ENCODE measurements around the gene WLS.
A peak's percentile ranks its signal among the peaks of the same experiment; 100 is the strongest.
"Not testable (repeated sequence)": the region's sequence is repeated elsewhere in the genome, so short reads cannot be mapped to it uniquely, and the experiment has no call there.

The WLS gene

DNA sequence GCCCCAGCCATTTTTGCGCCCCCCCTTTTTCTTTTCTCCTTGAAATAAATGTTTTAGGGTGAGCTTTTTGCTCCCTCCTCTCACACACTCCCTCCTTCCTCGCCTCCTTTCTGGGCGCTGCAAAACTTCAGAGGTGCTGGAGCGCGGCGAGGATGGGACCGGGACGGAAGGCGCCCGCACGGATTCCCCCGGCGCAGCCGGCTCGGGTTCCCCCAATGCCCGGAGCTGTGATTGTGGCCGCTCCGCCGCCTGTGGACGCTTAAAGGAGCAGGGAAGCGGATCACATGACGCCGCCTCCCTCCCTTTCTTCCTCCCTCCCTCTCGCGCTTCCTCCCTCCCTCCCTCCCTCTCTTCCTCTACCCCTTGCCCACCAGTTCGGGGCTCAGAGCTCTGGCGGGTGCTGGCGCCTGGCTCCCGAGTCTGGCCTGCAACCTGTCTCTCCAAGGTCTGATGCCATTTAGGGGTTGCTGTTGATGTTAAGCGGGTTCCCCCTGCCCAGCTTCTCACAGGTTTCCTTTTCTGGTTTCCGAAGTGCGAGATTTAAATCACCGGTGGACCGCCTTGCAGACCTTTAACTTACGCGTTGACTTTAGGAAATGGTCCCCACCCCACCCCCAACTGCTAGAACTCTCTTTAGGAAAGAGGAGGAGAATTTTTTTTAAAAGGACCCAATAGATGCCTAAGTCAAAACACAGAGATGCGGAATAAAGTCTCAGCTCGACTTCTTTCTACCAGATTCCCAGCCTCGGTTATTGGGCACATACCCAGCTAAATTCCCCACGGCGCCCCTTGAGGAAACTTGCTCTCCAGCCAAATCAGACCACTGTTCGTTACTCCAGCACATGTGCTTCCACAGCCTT is at the start of gene WLS:
WLS (minus strand) TSS at position 235 of the 860 bp plus-strand sequence; CDS start at position 11, 224 bp downstream.
- FAIRE-seq, result peak; percentile 85

DNA sequence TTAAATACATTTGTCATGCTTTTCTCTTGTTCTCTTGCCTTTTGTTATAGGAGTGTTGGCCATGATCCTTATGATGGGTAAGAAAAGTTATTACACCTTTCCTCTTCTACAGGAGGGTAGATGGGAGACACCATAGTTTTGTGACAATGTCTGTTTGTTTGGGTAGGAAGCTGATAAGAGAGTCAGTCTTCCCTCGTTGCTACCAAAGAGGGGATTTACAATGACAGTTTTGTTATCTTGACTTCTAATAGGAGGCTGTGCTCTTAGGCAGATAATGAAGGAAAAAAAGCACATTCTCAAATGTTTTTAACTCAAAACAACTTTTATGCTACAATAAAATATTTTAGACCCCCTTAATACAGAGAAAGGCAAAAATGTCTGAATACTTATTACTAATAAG is 48.0 kb upstream of the WLS start:
- no peak for FAIRE-seq

DNA sequence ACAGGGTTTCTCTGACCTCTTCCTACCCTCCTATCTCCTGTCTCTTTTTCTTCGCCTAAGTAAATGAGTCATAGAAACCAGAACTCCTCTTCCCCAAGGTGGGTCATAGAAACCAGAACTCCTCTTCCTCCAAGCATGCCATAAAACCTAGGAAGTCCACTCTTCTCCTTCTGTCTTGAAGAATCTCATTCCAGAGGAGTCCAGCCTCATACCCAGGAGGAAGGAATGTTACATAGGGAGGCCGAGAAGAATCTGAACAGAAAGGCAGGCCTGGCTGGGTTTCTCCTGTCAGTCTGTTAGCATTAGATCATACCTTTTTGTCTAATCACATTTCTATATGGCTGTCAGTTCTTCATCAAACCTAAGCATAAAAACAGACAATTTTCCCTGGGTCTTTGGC is 47.5 kb upstream of the WLS start:
- no peak for FAIRE-seq

DNA sequence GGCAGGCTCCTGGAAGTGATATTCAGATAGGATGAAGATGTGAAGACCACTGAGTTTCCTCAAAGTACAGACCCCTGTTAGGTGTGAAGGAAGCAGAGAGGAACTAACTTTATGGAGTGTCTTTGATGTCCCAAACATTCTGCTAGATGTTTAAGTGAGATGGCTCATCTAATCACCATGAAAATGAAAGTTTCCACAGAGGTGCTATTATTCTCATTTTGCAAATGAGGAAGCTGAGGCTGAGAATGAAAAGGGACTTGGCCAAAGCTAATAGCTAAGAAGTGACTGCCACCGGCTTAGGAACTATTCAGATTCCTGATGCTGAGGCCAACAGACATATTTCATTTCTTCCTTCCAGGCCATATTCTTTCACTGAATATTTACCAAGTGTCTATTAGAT is 45.9 kb upstream of the WLS start:
- FAIRE-seq, result no peak

DNA sequence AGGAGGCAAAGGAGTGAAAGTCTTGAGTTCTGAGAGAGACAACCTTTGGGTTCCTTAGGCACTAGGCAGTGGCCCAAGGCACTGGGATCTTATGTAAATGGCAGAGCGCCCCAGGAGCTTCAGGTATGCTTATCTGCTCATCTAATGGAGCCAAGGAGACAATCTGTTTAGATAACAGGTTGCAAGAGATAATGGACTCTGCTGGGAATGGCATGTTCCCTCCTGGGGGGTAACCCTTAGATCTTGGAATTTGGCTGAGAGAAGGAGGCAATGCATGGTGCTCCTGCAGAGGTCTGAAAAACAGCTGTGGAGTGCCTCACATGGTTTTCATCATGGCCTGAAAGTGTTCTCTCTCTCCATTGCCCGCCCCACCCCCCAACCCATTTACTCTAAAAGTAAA is 44.1 kb upstream of the WLS start:
- FAIRE-seq, result no peak

DNA sequence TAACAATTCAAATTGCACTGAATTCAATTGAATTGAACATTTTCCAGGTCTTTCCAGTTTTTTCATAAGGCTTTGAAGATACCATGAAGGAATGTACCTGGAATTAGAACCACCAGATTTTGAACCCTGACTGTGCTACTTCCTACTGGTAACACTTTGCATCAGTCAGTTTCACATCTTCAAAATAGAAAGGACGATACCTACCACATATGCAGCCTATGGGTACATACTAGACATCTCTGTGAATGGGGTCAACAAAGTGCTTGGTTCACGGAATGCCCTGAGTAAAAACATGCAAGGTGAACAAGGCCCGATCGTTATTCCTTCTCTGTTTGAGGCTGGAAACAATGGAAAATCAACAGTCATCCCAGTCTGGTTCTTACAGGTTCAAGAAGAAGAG is 41.2 kb upstream of the WLS start:
- FAIRE-seq, result no peak

DNA sequence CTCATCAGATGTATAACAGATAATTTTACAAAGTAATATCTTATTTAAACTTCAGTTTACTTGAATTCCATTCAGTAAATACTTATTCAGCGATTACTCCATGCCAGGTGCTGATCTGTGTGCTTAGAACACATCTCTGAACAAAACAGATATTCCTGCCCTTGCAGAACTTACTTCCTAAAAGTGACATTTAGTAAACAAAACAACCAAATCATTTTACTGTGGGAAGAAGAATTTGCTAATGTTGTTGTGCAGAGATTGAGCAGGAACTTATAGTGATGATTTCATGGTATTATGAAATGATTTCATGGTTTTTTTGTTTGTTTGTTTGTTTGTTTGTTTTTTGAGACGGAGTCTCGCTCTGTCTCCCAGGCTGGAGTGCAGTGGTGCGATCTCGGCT is 39.3 kb upstream of the WLS start:
- peak; percentile 84 for FAIRE-seq

DNA sequence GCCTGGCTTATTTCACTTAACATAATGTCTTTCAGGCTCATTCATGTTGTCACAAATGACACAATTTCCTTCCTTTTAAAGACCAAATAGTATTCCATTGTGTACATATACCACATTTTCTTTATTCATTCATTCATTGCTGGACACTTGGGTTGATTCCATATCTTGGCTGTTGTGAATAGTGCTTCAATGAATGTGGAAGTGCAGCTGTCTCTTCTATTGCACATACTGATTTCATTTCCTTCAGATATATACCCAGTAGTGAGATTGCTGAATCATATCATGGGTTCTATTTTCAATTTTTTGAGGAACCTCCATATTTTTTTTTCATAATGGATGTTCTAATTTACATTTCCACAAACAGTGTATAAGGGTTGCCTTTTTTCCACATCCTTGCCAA is 38.6 kb upstream of the WLS start:
- no peak for FAIRE-seq

DNA sequence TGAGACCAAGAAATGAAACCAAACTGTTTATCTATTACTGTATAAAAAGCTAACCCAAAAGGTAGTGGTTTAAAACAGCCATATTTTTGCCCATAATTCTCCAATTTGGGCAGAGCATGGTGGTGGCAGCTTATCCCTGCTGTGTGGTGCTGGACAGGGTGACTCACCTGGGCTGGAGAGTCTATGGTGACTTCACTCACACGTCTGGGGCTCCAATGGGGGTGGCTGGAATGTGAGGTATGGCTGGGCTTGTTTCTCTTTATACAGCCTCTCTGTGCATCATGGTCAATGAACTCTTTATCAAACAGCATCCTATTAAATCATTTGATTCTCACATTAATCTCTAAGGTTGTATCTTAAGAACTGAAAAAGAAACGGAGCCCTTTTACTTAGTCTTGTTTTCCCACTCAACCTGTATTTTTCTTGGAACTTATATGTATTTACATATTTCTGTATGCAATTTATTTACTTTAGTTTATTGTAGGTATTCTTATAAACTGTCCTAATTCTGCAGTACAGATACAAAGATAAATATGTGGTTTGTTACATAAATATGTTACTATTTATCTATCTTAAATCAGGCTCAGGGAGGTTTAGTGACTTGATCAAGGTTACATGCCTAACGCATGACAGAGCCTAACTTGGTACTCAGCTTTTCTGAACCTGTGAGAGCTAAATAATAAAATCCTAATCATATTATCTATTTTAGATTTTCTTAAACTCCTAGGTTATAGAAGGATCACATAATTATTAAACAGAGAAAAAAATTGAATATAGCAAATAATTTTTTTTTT is 37.5 kb upstream of the WLS start:
- FAIRE-seq, result peak; percentile 62

DNA sequence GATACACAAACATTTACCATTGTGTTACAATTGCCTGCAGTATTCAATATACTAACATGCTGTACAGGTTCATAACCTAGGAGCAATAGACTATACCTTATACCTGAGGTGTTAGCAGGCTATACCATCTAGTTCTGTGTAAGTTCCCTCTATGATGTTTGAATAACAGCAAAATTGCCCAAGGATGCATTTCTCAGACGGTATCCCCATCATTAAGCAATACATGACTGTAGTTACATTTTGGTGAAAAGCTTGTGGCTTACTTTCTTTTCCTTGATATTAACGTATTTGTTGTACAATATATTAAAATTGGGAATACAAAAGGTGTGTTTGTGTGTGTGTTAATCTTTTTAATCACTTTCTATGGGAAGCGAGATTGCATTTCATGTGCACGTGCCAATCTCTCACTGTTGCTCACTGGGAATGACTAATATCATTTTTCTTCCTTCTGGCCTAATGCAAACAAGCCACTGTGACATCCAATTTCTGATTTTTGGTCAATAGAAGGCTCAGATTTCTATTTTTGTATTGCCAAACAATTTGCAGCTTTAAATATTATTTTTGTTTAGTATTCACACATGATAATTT is 36.7 kb upstream of the WLS start:
- no peak for FAIRE-seq

DNA sequence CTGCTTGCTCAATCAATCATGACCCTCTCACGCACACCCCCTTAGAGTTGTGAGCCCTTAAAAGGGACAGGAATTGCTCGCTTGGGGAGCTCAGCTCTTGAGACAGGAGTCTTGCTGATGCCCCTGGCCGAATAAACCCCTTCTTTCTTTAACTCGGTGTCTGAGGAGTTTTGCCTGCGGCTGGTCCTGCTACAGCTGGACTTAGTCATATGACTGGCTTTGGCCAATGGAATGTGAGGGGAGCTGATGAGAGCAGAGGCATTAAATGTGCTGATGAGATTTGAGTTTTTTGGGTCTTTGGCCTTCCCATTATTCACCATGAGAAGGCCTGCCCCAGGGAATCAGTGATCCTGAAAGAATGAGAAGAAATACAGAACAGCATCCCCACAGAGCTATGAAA is 24.5 kb upstream of the WLS start:
- FAIRE-seq, result not testable (repeated sequence)

DNA sequence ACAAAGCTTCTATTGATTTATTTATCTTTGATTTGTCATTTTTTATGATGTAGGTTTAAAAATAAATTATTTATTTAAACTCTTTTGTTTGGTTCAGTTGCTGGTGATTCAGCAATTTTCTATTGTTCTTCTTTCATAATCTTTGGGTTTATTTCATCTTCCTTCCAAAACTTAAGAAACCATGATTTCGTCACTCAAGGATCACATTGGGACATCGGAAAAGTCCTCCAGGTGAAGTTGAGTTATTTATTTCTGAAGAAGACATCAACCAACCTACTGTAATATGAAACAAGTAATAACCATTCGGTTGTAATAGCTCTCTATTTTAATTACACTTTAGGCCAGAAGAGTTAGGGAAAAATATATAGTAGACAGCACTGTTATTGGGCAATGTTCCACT is 23.0 kb upstream of the WLS start:
- peak; percentile 74 for FAIRE-seq

DNA sequence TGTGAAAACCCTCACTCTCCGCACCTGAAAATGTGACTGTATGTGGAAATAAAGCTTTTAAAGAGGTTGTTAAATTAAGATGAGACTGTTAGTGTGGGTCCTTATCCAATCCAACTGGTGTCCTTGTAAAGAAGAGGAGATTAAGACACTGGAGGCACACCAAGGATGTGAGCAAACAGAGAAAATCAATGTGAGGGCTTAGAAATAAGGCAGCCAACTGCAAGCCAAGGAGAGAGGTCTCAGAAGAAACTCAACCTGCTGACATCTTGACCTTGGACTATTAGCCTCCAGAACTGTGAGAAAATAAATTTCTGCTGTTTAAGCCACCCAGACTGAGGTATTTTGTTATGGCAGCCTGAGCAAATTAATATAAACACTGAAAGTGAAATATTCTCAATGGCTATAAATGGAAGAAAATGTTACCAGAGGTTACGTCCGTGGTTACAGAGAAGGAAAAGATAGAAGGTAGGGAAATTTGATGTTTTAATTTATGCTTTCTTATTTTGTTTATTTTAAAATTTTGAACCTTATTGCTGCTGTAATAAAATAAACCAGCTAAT is 22.4 kb upstream of the WLS start:
- no peak for FAIRE-seq

DNA sequence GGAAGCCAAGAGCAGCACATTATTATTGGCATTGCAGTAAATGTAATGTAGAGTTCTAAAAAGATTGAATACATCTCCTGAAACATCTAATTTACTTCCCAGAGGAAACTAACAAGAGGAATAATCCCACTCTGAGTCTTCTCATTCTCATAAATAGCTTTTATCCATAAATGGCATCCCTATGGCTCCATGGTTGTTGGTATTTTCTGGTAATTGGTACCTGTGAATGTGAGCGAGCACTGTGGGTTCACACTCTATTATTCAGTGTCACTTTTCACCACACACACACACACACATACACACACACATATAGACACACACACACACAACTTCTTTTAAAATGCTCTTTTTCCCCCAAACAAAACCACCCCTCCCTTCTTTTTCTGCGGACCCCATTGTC is 4.7 kb upstream of the WLS start:
- no peak for FAIRE-seq

DNA sequence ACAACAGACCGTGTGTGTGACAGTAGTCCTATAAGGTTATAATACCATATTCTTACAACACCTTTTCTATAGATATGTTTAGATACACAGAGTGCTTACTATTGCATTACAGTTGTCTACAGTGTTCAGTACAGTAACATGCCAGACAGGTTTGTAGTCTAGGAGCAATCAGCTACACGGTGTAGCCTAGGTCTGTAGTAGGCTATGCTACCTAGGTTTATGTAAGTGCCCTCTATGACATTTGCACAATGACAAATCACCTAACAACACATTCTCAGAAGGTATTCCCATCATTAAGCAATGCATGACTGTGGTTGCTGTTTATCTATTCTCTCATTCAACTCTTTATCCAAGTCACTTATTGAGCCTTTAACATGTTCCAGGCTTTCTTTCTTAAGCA is 1.8 kb upstream of the WLS start:
- FAIRE-seq, result no peak

DNA sequence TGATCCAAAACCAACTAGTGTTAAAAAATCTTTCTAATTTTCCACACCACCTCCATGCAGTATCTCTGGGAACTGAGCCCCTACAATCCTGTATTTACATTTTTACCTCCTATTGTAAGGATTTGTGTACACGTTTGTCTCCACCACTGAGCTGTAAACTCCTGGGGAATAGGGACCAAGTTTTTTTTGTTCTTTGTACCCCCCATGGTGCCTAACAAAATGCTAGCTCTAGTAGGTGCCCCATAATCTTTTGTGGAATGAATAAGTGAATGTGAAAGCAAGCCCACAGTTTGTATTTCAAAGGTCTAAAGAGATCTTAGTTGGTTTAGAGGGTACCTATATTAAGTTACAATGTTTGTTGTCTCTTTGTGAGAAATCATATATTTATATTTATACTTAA is 879 bp upstream of the WLS start:
- FAIRE-seq, result no peak

DNA sequence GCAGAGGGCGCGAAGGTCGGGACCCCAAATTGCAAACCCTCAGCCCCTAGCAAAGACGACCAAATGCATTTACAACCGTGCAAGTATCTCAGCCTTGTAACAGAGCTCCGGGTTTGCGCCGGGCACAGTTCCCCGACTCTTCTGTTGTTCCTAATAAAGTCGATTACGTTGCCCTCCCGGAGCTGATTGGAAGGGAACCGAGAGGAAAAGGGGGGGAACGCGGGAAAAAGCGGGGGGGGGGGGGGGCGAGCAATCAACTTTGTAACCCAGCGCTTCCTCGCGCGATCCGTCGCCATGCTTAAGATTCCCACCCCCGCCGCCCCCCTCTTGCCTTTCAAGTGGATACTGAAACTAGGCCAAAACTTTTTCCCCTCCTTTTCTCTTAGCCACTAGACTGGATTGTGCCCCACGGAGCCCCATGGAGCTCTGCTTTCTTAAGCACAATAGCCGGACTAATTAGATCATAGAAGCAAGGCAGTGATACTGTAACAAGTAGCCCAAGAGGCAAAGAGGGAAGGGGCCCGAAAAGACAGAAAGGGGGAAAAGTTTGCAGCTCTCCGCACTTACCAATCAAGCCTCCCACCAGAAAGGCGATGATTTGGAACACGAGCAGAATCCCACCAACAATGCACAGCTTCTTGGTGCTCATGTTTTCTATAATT is 565 bp downstream of the WLS start:
- FAIRE-seq, result no peak

DNA sequence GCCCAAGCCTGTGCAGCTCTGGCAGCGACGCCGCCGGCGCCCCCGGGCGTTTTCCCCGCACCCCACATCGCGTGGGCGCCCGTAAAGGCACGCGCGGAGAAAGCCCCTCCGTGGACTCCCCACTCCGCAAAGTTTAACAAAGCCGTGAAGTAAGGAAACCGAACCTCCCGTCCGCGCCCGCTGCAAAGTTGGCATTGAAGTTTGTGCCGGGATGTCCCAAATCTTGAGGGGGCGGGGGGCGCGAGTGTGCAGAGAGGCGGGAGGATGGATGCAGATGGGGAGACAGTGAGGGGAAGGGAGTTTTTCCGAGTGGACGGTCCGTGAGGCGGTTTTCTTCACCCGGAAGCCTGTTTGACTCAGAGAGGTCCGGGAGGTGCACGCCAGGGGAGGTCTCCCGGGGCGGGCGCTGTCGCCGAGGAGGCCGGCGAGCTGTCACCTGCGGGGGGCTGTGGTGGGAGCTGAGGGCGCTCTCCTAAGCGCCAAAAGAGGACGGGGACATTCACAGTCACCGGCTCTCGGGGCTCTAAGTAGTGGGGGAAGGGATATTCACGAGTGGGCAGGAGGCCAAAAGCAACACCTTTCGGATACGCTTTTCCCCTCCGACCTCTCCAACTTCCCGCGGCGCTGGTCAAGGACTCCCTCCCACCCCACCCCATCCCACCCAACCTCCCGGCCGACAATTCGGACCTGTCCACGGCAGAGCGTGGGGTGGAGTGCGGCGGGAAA is 1.3 kb downstream of the WLS start:
- FAIRE-seq, result no peak

DNA sequence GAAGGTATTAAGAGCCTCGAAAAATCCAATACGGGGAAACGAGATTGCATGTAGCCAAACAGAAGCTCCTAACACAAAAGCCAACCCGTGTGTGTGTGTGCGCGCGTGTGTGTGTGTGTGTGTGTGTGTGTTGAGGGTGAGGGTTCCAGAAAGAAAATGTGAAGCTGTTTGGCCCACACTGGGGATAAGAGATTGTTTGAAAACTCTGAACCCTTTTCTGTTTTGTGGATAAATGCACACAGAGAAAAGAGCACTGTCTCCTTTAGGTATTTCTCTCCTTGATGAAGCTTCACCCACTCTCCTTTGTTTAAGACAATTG is 1.9 kb downstream of the WLS start:
- FAIRE-seq, result no peak

DNA sequence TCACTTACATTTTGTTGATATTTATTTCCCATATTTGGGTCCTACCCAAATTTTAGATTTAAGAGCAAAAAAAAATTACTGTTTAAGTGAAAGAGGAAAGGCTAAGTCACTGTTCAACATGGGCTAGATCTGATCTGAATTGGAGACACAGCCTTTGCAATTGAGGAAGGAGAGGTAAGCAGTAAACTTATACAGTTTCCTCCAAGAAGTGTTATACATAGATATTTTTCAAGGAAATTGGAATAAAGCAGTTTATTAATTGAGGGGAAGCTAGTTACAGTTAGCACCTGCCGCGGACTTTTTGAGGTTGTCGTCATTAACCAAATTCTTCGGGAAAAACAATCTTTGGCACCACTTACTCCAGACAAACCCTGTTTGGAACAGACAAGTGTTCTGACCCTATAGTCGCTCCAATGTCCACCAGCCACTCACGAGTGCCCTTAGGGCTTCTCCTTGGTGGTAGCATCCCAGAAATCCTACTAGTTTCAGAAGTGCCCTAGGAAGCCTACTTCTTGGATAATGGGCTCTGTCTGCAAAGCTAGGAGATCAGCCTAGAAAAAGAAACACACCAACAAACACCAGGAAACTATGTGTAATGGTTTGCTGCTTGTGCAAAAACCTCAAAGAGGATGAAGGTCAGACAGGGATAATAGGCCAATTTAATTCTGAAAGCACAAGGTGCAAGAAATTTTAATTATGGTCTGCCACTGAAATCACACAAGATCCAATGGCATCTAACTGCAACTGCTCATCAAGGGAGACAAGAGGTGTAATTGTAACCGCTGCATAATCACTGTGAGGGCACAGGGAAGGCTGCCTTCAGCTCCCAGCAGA is 2.5 kb downstream of the WLS start:
- FAIRE-seq, result peak; percentile 91

DNA sequence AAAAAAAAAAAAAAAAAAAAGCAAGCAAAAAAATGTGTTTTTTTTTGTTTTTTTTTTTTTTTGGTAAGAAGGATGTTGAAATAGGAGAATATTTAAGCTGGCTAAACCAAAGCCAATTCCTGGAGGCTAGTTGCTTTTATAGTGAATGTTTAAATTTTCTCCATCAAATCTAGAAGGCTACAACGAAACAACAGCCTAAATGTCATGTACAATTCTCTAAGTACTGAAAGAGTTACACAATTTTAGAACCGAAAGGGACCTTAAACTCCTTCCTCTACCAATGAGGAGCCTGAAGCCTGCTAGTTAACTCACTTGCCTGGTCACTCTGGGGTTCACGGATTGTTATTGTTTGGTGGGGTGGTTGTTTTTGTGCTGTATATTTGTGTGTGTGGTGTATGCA is 3.5 kb downstream of the WLS start:
- FAIRE-seq, result no peak

DNA sequence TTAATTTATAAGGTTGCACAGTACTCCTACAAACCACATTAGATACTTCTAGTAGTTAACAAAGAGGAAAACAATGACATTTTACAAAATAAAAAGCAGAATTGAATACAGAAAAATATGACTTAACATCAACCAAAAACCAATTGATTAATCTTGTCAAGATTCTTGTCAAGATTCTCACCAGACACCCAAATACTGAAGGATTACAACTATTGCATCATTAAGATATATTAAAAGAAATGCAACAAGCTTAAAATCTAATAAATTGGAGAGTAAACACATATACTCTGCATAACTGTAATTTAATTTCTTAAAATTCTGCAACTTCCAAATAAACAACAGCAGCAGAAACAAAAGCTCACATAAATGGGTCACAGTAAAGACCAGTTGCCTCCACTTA is 4.7 kb downstream of the WLS start:
- no peak for FAIRE-seq

Data from G401.6 (cell line).